ENCODE measurements around the gene ADCY5.

The ADCY5 gene

GRCh38 chr3:123296836-123297626 is 151.9 kb downstream of the ADCY5 start:
- no peak for FAIRE-seq

GRCh38 chr3:123296261-123296660 is 152.6 kb downstream of the ADCY5 start:
- no peak for FAIRE-seq

- FAIRE-seq, result no peak
Measured at GRCh38 chr3:123295901-123296250, 153.0 kb downstream of the ADCY5 start.

GRCh38 chr3:123295171-123295900 is 153.6 kb downstream of the ADCY5 start:
- FAIRE-seq, result no peak

- FAIRE-seq, result no peak
Measured at GRCh38 chr3:123294296-123294938, 154.5 kb downstream of the ADCY5 start.

- no peak for FAIRE-seq
Measured at GRCh38 chr3:123292321-123293310, 156.3 kb downstream of the ADCY5 start.

GRCh38 chr3:123291404-123291803 is 157.5 kb downstream of the ADCY5 start:
- FAIRE-seq, result no peak

- FAIRE-seq, result no peak
Measured at GRCh38 chr3:123290962-123291361, 157.9 kb downstream of the ADCY5 start.

GRCh38 chr3:123290107-123290930 is 158.6 kb downstream of the ADCY5 start:
- no peak for FAIRE-seq

- FAIRE-seq, result no peak
Measured at GRCh38 chr3:123289391-123290106, 159.3 kb downstream of the ADCY5 start.

- FAIRE-seq, result no peak
Measured at GRCh38 chr3:123287962-123288302, 161.0 kb downstream of the ADCY5 start.

- no peak for FAIRE-seq
Measured at GRCh38 chr3:123287051-123287961, 161.6 kb downstream of the ADCY5 start.

- no peak for FAIRE-seq
Measured at GRCh38 chr3:123286308-123287023, 162.4 kb downstream of the ADCY5 start.

- FAIRE-seq, result no peak
Measured at GRCh38 chr3:123285931-123286307, 163.0 kb downstream of the ADCY5 start.

- no peak for FAIRE-seq
Measured at GRCh38 chr3:123285479-123285878, 163.4 kb downstream of the ADCY5 start.

- no peak for FAIRE-seq
Measured at GRCh38 chr3:123285066-123285465, 163.8 kb downstream of the ADCY5 start.

GRCh38 chr3:123284399-123285010 is 164.4 kb downstream of the ADCY5 start:
- FAIRE-seq, result no peak

GRCh38 chr3:123283657-123284398 is 165.1 kb downstream of the ADCY5 start:
- no peak for FAIRE-seq
